GM23338 (cell line): ENCODE data around the gene RAB3GAP1.

Experiments used
- EZH2 ChIP-seq: fragments of 200-600 bp; sonication (generic); IDR thresholded peaks from one replicate; pipeline ENCODE4 v1.8.0; 2017; ENCODE audit warnings: antibody characterized with exemption, mild to moderate bottlenecking, low read depth; ENCODE audit not compliant: unreplicated experiment
- EZH2phosphoT487 ChIP-seq: fragments of 200-600 bp; sonication (generic); IDR thresholded peaks from one replicate; pipeline ENCODE4 v1.8.1; 2018; ENCODE audit warnings: antibody characterized with exemption; ENCODE audit not compliant: unreplicated experiment
- JUNB ChIP-seq: IDR thresholded peaks from one replicate; pipeline ENCODE4 v1.6.1; 2016; ENCODE audit warnings: antibody characterized with exemption; ENCODE audit not compliant: unreplicated experiment
- NANOG ChIP-seq: IDR thresholded peaks from 2 replicates; pipeline ENCODE4 v1.6.1; 2016; ENCODE audit warnings: antibody characterized with exemption, borderline replicate concordance
- POLR2AphosphoS5 ChIP-seq: IDR thresholded peaks from 2 replicates; pipeline ENCODE4 v1.6.1; 2016; ENCODE audit warnings: antibody characterized with exemption, low read depth
- STAT1 ChIP-seq: IDR thresholded peaks from one replicate; pipeline ENCODE4 v1.6.1; 2016; ENCODE audit warnings: antibody characterized with exemption; ENCODE audit not compliant: unreplicated experiment
- ZNF331 ChIP-seq: fragments of 250-450 bp; sonication (Bioruptor Pico); IDR thresholded peaks from 2 replicates; pipeline ENCODE4 v1.5.0; 2020; ENCODE audit warnings: low read depth, mild to moderate bottlenecking, moderate library complexity
- TF ChIP-seq, protein P1 (sequence below), 2 experiments: fragments of 200-600 bp in 1 of 2; sonication (generic) in 1 of 2; conservative IDR thresholded peaks; 2 replicates each; pipeline versions ENCODE4 v1.5.1 to v1.6.1; 2016 to 2017; ENCODE audit warnings: antibody characterized with exemption in 2 of 2, low read depth in 2 of 2, mild to moderate bottlenecking in 2 of 2, moderate library complexity in 1 of 2
- TF ChIP-seq, protein P2 (sequence below): IDR thresholded peaks from one replicate; pipeline ENCODE4 v1.6.1; 2018; ENCODE audit warnings: antibody characterized with exemption; ENCODE audit not compliant: unreplicated experiment

DNA sequence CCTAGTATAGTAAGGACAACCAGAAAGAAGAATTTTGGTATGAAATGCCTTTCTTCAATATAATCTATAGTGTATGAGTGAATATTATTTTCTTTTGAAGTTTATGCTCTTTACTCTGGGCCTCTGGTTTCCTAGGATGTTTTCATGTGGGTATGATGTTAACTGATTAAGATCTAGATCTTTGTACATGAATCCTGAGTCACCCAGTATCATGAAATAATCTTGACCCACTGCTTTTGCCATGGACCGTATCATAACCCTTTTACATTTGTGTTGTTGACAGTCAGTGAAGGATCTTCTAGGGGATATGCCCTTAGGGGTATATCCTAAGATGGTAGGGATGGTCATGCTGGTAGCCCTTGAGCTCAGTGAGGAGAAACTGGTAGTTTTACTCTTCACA is 100.3 kb downstream of the RAB3GAP1 start:
- TF ChIP-seq, protein P1, sequence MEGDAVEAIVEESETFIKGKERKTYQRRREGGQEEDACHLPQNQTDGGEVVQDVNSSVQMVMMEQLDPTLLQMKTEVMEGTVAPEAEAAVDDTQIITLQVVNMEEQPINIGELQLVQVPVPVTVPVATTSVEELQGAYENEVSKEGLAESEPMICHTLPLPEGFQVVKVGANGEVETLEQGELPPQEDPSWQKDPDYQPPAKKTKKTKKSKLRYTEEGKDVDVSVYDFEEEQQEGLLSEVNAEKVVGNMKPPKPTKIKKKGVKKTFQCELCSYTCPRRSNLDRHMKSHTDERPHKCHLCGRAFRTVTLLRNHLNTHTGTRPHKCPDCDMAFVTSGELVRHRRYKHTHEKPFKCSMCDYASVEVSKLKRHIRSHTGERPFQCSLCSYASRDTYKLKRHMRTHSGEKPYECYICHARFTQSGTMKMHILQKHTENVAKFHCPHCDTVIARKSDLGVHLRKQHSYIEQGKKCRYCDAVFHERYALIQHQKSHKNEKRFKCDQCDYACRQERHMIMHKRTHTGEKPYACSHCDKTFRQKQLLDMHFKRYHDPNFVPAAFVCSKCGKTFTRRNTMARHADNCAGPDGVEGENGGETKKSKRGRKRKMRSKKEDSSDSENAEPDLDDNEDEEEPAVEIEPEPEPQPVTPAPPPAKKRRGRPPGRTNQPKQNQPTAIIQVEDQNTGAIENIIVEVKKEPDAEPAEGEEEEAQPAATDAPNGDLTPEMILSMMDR (conservative IDR thresholded peaks at IDR 0.05; ENCODE audit: low read depth in 2 of 2), result no peak
- TF ChIP-seq NANOG (no peak), EZH2 (no peak), STAT1 (no peak), POLR2AphosphoS5 (no peak), JUNB (no peak), ZNF331 (CRISPR knock-in tag) (no peak), EZH2phosphoT487 (no peak)
- TF ChIP-seq, protein P2, sequence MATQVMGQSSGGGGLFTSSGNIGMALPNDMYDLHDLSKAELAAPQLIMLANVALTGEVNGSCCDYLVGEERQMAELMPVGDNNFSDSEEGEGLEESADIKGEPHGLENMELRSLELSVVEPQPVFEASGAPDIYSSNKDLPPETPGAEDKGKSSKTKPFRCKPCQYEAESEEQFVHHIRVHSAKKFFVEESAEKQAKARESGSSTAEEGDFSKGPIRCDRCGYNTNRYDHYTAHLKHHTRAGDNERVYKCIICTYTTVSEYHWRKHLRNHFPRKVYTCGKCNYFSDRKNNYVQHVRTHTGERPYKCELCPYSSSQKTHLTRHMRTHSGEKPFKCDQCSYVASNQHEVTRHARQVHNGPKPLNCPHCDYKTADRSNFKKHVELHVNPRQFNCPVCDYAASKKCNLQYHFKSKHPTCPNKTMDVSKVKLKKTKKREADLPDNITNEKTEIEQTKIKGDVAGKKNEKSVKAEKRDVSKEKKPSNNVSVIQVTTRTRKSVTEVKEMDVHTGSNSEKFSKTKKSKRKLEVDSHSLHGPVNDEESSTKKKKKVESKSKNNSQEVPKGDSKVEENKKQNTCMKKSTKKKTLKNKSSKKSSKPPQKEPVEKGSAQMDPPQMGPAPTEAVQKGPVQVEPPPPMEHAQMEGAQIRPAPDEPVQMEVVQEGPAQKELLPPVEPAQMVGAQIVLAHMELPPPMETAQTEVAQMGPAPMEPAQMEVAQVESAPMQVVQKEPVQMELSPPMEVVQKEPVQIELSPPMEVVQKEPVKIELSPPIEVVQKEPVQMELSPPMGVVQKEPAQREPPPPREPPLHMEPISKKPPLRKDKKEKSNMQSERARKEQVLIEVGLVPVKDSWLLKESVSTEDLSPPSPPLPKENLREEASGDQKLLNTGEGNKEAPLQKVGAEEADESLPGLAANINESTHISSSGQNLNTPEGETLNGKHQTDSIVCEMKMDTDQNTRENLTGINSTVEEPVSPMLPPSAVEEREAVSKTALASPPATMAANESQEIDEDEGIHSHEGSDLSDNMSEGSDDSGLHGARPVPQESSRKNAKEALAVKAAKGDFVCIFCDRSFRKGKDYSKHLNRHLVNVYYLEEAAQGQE, result no peak
